HCT116 (cell line): Measurements from ENCODE around the gene CDA. TPM values are rescaled to one million over a fixed set of nuclear protein-coding genes. Genes with fewer than 3 reads are reported as not detected.

Experiments
- ATAC-seq: fragments of 200-7000 bp; cut with Tn5 transposase; 2 replicates; pipeline ENCODE4 v1.9.1; 2020; ENCODE audit warnings: mild to moderate bottlenecking, moderate library complexity
- BruUV-seq: library from RNA; stranded (reverse); fragments of 400-500 nt; replicated peaks from 2 replicates; lab custom pipeline; 2021; lab: Mats Ljungman, UMichigan
- CTCF ChIA-PET: fragments of 300-600 bp; sonication (Branson Sonifier 250); formaldehyde crosslinking; loops from one replicate; lab custom pipeline; 2021; ENCODE audit warnings: antibody characterized with exemption; lab: Charles Lee
- POLR2A ChIA-PET: fragments of 300-600, 350-600 bp; sonication (Branson Sonifier 250); formaldehyde crosslinking; loops from one replicate; lab custom pipeline; 2021; ENCODE audit warnings: antibody characterized with exemption; lab: Charles Lee
- RAD21 ChIA-PET, 2 experiments: fragments of 300-600 bp; sonication (Branson Sonifier 250); formaldehyde crosslinking; loops; one replicate each; lab custom pipeline; 2023; ENCODE audit warnings: low total read pairs in 2 of 2; ENCODE audit not compliant: uncharacterized antibody in 2 of 2, unreplicated experiment in 2 of 2, low non-redundant PET in 1 of 2; lab: Charles Lee
- DNase-seq: peaks from one replicate; pipeline ENCODE4 v3.0.0-alpha.2; 2010; ENCODE audit warnings: low read depth, low spot score
- H2AFZ ChIP-seq: fragments of 200-600 bp; shearing (Covaris generic), sonication (generic); 2 replicates; pipeline ENCODE4 v1.6.1; 2017; ENCODE audit warnings: low read depth, mixed run types, mixed read lengths, antibody characterized with exemption, low read length; ENCODE audit not compliant: poor library complexity, severe bottlenecking
- H3K27ac ChIP-seq: 2 replicates; pipeline ENCODE4 v1.5.1; 2012; ENCODE audit warnings: low read depth, low read length
- H3K27me3 ChIP-seq: fragments of 200-600 bp; sonication (generic); 2 replicates; pipeline ENCODE4 v1.6.1; 2016; ENCODE audit warnings: mixed run types, low read length, mixed read lengths; ENCODE audit not compliant: insufficient read depth
- H3K36me3 ChIP-seq, 2 experiments: fragments of 200-500 bp in 1 of 2; fragments of 200-600 bp in 1 of 2; sonication (Bioruptor generic) in 1 of 2; sonication (generic) in 1 of 2; 2 replicates each; pipeline versions ENCODE4 v1.5.1 to v1.6.1; 2014 to 2016; ENCODE audit warnings: low read length in 2 of 2, inconsistent platforms in 1 of 2, mixed read lengths in 1 of 2, mixed run types in 1 of 2; ENCODE audit not compliant: insufficient read depth in 2 of 2, control insufficient read depth in 1 of 2
- H3K4me1 ChIP-seq, 2 experiments: fragments of 200-600 bp in 1 of 2; sonication (generic) in 1 of 2; 2 replicates each; pipeline versions ENCODE4 v1.5.1 to v1.6.1; 2012 to 2017; ENCODE audit warnings: low read length in 2 of 2, inconsistent platforms in 1 of 2, mild to moderate bottlenecking in 1 of 2, mixed read lengths in 1 of 2, mixed run types in 1 of 2, moderate library complexity in 1 of 2; ENCODE audit not compliant: insufficient read depth in 2 of 2, control insufficient read depth in 1 of 2
- H3K4me2 ChIP-seq: fragments of 200-600 bp; sonication (generic); 2 replicates; pipeline ENCODE4 v1.6.1; 2017; ENCODE audit warnings: mixed run types, low read length, mixed read lengths
- H3K4me3 ChIP-seq, 2 experiments: fragments of 200-600 bp in 1 of 2; sonication (generic) in 1 of 2; replicated peaks in 1 of 2; 2 replicates each; pipeline ENCODE4 v1.5.1; 2011 to 2016; ENCODE audit warnings: low read length in 2 of 2, control low read depth in 1 of 2, low read depth in 1 of 2, mild to moderate bottlenecking in 1 of 2, mixed read lengths in 1 of 2, mixed run types in 1 of 2
- H3K79me2 ChIP-seq: fragments of 200-600 bp; sonication (generic); 2 replicates; pipeline ENCODE4 v1.6.1; 2017; ENCODE audit warnings: mild to moderate bottlenecking, mixed run types, low read length, moderate library complexity, mixed read lengths; ENCODE audit not compliant: insufficient read depth
- H3K9ac ChIP-seq: fragments of 200-600 bp; sonication (generic); 2 replicates; pipeline ENCODE4 v1.6.1; 2016; ENCODE audit warnings: low read length, mixed read lengths
- H3K9me2 ChIP-seq: fragments of 200-600 bp; sonication (generic), shearing (Covaris generic); 2 replicates; pipeline ENCODE4 v1.6.1; 2017; ENCODE audit warnings: mixed run types, mild to moderate bottlenecking, moderate library complexity; ENCODE audit not compliant: insufficient read depth
- H3K9me3 ChIP-seq, 2 experiments: fragments of 200-500 bp in 1 of 2; fragments of 200-600 bp in 1 of 2; sonication (Bioruptor generic) in 1 of 2; sonication (generic) in 1 of 2; 2 replicates each; pipeline ENCODE4 v1.6.1; 2014 to 2017; ENCODE audit warnings: low read length in 2 of 2, mixed read lengths in 2 of 2, inconsistent platforms in 1 of 2, low read depth in 1 of 2, mild to moderate bottlenecking in 1 of 2, mixed run types in 1 of 2, moderate library complexity in 1 of 2; ENCODE audit not compliant: control insufficient read depth in 1 of 2, insufficient read depth in 1 of 2
- H4K20me1 ChIP-seq: fragments of 200-600 bp; sonication (generic), shearing (Covaris generic); 2 replicates; pipeline ENCODE4 v1.6.1; 2017; ENCODE audit warnings: mixed run types, mild to moderate bottlenecking, moderate library complexity; ENCODE audit not compliant: insufficient read depth
- CEBPB ChIP-seq: IDR thresholded peaks from 2 replicates; pipeline ENCODE4 v1.6.1; 2012; ENCODE audit warnings: low read depth
- CTCF ChIP-seq, 3 experiments: fragments of 200-600 bp in 1 of 3; sonication (generic) in 1 of 3; IDR thresholded peaks in 2 of 3; conservative IDR thresholded peaks in 1 of 3; 2 replicates each; pipeline ENCODE4 v1.5.1; 2012 to 2017; ENCODE audit warnings: low read depth in 2 of 3, low read length in 2 of 3, antibody characterized with exemption in 1 of 3, borderline replicate concordance in 1 of 3, control low read depth in 1 of 3, mild to moderate bottlenecking in 1 of 3, mixed read lengths in 1 of 3, mixed run types in 1 of 3, moderate library complexity in 1 of 3; ENCODE audit not compliant: insufficient read depth in 1 of 3
- ELF1 ChIP-seq: IDR thresholded peaks from 2 replicates; pipeline ENCODE4 v1.6.1; 2012; ENCODE audit warnings: low read depth, borderline replicate concordance
- POLR2A ChIP-seq: IDR thresholded peaks from 2 replicates; pipeline ENCODE4 v1.7.0; 2011; ENCODE audit warnings: borderline replicate concordance; ENCODE audit not compliant: insufficient read depth, insufficient read length; ENCODE audit errors: extremely low read depth
- POLR2AphosphoS5 ChIP-seq: IDR thresholded peaks from 2 replicates; pipeline ENCODE4 v1.6.1; 2011; ENCODE audit warnings: mild to moderate bottlenecking, low read depth, low read length, moderate library complexity
- RAD21 ChIP-seq: IDR thresholded peaks from 2 replicates; pipeline ENCODE4 v1.6.1; 2012; ENCODE audit warnings: low read depth, mild to moderate bottlenecking
- REST ChIP-seq: IDR thresholded peaks from 2 replicates; pipeline ENCODE4 v1.6.1; 2012; ENCODE audit warnings: low read depth
- SIN3A ChIP-seq: IDR thresholded peaks from 2 replicates; pipeline ENCODE4 v1.6.1; 2012; ENCODE audit warnings: low read depth
- SP1 ChIP-seq: IDR thresholded peaks from 2 replicates; pipeline ENCODE4 v1.6.1; 2012; ENCODE audit warnings: low read depth
- SRF ChIP-seq: IDR thresholded peaks from 2 replicates; pipeline ENCODE4 v1.6.1; 2012; ENCODE audit warnings: low read depth
- TCF7L2 ChIP-seq: IDR thresholded peaks from 2 replicates; pipeline ENCODE4 v1.7.0; 2011; ENCODE audit warnings: borderline replicate concordance, inconsistent platforms; ENCODE audit not compliant: insufficient read depth, insufficient read length; ENCODE audit errors: extremely low read depth
- ZBTB33 ChIP-seq: IDR thresholded peaks from 2 replicates; pipeline ENCODE4 v1.6.1; 2011; ENCODE audit warnings: mild to moderate bottlenecking, low read length, moderate library complexity; ENCODE audit not compliant: insufficient replicate concordance; ENCODE audit errors: extremely low read depth
- ZFX ChIP-seq: fragments of 450-650 bp; IDR thresholded peaks from 2 replicates; pipeline ENCODE4 v1.6.1; 2017
- intact Hi-C: fragments of 100-400 bp; cut with micrococcal nuclease; formaldehyde crosslinking; loops from 2 replicates; pipeline ENCODE4 v1.10.0; 2022
- total RNA-seq: library from RNA; stranded (reverse); gene quantifications from one replicate; pipeline ENCODE4 v1.2.1, GENCODE V29; 2021; ENCODE audit not compliant: unreplicated experiment
- TF ChIP-seq, protein P1 (sequence below): IDR thresholded peaks from 2 replicates; pipeline ENCODE4 v1.6.1; 2012

CDA gene
- total RNA-seq, 1 experiment from 2014 or later: 28.6 TPM

DNA sequence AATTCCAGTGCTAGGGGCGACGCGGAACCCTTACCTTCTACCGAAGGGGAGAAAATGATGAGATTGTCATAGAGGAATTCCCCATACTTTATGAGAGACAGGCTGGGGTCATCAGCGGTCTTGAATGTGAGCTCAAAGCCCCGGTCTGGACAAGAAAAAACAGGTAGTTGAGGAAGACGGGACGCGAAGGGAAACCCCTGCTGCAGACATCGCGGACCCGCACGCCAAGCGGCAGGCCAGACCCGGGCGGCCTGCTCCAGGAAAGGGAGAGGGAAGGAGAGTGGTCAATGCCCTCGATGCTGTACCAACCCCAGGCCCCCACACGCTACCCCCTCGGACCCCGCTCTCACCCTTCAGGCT lies 71.9 kb downstream of the CDA start:
- ATAC-seq (peak; percentile 1; the same call in 1 of the 2 replicates), DNase-seq (no peak)
- H3K4me3 ChIP-seq: peak overlapping the region; percentile 90 to 100
- no TSS peak for BruUV-seq
- no peak overlapping the region for H2AFZ ChIP-seq
- no peaks in the 10 kb centered on the region for H4K20me1 ChIP-seq
- H3K9me3 ChIP-seq: no peaks in the 10 kb centered on the region
- peaks cover 54% of the 10 kb centered on the region for H3K79me2 ChIP-seq
- H3K4me1 ChIP-seq: peaks cover 12 to 21% of the 10 kb centered on the region in 2 experiments
- peak overlapping the region; percentile 82 for H3K4me2 ChIP-seq
- no peak for TF ChIP-seq POLR2A
- TF ChIP-seq, protein P1, sequence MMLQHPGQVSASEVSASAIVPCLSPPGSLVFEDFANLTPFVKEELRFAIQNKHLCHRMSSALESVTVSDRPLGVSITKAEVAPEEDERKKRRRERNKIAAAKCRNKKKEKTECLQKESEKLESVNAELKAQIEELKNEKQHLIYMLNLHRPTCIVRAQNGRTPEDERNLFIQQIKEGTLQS: no peak
- no peak for TF ChIP-seq ZFX
- TF ChIP-seq TCF7L2: no peak
- TF ChIP-seq ZBTB33: no peak
- TF ChIP-seq POLR2AphosphoS5: no peak
- no peak for TF ChIP-seq RAD21
- no peak for TF ChIP-seq ELF1
- no peak; the same call in 1 of the 2 replicates for TF ChIP-seq SIN3A
- no peak for TF ChIP-seq CEBPB
- no peak for TF ChIP-seq SP1
- TF ChIP-seq SRF: no peak
- TF ChIP-seq CTCF (IDR thresholded peaks at IDR 0.05 in 2 of 3, conservative IDR thresholded peaks at IDR 0.05 in 1 of 3; ENCODE audit: borderline replicate concordance in 1 of 3, insufficient read depth in 1 of 3, low read depth in 2 of 3, low read length in 2 of 3): no peak
- TF ChIP-seq REST: no peak
- H3K27me3 ChIP-seq: no peaks in the 10 kb centered on the region
- H3K9me2 ChIP-seq: no peaks in the 10 kb centered on the region
- RAD21 ChIA-PET: interaction anchor here in 1 of 2 experiments (2.1 kb wide), 1 partner anchor 86 kb away, joined by 5 read pairs; no protein-coding TSS in a partner anchor
- CTCF ChIA-PET: interaction anchor here (1.0 to 2.7 kb wide), 3 partner anchors 15 to 86 kb away, joined by 4 to 16 read pairs (median 14); partner anchors contain the start of gene PINK1
- POLR2A ChIA-PET: interaction anchor here (1.0 kb wide), 1 partner anchor 138 kb away, joined by 3 read pairs; no protein-coding TSS in a partner anchor
- intact Hi-C loops: no loop called here
- H3K27ac ChIP-seq: peak overlapping the region; percentile 68
- peak overlapping the region; percentile 81 for H3K9ac ChIP-seq
- peaks cover 29% of the 10 kb centered on the region in 2 experiments for H3K36me3 ChIP-seq
